NCI-H345 (cell line): ENCODE data around the gene PPM1A.
A peak's percentile ranks its signal among the peaks of the same experiment; 100 is the strongest.
"Not testable (repeated sequence)": the region's sequence is repeated elsewhere in the genome, so short reads cannot be mapped to it uniquely, and the experiment has no call there.

Source experiments
- DNase-seq: peaks from one replicate; lab custom pipeline; 2025; lab: John Stamatoyannopoulos, UW

PPM1A gene

DNA sequence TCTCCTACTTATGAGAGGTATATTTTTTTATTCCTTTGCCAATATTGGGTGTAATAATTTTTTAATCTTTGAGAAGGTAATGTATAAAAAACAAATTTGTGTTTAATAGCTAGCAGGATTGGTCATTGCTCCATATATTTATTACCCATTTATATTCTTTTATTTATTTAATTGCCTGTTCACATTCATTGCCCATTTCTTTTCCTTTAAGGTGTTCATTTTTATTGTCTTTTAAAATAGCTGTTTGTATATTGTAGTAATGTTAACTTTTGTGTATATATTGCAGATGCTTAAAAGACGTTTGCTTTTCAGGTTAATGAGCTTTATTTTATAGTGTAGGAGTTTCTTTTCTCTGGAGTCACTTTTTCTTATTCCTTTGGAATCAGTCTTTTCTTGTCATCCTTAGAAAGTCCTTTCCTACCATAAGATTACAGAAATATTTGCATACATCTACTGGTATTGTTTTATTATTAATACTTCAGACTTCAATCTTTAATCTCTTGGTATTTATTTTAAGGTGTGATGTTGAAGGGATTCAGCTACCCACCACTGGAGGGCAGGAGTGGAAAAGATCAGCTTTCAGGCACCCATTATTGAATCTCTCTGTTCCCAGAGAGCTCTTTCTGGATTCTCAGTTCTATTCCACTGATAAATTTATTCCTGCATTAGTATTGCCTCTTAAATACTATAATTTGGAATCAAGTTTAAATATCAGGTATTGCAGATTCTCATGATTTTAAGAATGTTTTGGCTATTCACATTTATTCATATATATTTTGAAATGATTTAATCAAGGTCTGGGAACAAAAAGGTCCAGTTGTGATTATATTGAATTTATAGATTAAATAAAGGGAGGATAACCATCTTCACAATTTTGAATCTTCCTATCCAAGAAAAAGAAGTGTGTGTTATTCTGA, 17.3 kb downstream of the PPM1A start:
- DNase-seq = no peak

DNA sequence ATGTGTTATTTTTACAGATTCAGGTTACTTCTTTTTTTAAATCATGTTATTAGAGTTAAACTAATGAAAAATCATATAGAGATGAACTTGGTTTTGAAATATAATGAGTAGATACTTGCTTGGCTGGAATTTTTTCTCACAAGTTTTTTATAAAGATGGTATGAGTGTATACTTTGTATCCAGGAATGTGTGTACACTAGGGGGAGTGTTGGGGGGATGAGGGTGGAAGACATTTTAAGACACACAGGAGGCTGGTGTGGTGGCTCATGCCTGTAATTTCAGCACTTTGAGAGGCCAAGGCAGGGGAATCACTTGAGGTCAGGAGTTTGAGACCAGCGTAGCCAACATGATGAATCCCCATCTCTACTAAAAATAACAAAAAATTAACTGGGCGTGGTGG, 23.2 kb downstream of the PPM1A start:
- DNase-seq = no peak

DNA sequence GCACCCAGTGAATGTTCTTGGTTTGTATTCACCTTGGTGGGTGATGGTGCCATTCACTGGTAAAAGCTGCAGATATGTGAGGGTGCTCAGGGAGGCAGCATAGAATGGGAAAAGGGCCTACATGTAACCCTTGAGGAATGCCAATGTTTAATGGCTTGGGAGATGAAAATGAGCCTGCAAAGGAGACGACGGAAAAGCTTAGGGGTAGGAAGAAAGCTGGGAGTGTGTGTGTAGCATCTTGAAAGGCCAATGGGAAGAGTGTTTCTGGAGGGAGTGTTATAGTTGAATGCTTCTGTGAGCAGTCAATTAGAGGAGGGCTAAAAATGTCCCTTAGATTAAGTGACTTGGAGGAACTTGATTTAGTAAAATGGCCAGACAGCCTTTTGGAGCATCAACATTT, 24.9 kb downstream of the PPM1A start:
- DNase-seq = no peak

DNA sequence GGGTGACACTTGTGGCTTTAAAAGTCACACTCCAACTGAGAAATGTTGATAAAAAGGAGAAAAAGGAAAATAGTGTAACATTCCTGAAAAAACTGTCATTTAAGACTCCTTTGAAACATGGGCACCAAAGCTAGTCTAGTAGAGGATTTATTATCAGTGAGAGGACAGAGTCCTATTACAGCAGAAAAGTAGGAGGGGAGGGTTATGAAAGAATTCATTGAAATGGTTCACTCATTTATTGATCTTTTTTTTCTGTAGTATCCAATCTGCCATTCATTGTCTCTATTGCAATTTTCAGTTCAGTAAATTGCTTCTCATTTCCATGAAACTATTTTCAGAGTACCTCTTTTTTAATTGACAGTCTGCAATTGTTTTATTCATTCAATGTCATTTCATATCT, 25.4 kb downstream of the PPM1A start:
- no peak for DNase-seq

DNA sequence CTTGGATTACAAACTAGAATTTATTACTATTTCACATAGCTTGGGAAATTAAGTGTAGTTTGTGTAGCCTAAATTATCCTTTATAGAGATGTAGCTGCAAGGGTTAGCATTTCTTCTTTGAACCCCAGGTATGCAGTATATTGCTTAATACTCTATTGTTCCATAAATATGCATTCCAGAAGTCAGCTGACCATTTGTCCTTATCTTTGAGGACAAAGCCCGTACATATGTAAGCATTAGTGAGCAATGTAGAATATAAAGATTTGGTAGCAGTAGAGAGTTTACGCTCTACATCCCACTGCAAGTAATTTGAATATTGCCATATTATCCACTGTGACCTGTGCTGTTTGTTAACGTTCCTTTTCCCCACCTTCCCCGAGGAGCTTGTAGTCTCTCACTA, 26.9 kb downstream of the PPM1A start:
- DNase-seq = no peak

DNA sequence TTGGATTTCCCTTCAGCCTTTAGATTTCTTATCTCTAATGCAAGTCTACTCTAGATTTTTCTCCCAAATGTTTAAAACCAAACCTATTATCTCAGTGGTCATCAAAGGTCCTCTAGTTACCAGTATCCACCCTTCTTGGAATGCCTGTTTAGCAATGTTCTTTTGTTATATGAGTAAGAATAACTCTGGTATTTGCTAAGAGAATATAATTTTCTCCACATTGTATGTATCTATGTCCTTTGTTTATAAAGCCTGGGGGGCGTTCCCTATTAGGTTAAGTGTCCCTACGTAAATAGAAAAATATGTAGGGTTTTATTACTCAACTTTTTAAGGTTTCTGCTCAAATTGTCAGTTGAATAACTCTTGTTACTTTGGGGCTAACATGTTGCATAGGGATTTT, 27.3 kb downstream of the PPM1A start:
- no peak for DNase-seq

DNA sequence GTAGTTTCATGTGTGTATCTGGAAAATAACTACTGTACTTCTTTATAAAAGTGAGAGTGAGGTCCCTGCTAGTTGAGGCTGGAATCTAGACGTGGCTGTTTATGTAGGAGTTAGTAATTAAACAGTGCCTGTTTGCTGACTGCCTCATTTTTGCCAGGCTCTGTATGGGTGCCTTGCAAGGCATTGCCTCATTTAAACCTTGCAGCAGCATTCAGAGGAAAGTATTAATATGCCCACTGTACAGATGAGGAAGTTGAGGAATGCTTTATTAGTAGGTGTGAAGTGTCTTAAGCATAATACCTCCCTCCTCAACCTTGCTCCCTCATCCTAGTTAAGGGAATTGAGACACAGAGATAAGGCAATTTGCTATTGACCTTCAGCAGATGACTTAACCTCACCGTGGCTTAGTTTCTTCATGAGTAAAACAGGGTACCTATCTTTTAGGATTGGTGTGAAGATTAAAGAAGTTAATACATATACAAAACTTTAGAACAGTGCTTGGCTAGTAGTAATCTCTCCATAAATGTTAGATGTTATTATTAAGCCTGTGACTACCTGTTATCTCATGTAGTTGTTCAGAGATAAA, 28.7 kb downstream of the PPM1A start:
- DNase-seq = no peak

DNA sequence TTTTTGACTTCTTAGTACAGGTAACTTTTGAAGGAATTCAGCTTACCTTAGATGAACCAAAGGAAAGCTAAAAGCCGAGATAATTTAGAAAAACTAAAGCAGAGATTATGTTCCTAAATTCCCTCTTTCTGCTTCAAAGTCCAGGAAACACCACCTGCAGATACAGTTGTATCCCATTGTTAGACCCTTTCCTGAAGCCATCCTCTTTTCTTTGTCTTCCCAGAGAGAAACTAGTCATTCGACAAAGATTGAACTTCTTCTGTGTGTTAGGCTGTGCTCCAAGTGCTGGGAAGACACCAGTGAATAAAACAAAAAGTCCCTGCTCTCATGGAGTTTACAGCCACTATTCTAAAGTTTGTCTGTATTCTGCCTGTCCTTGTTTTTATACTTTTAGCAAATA, 29.3 kb downstream of the PPM1A start:
- no peak for DNase-seq

DNA sequence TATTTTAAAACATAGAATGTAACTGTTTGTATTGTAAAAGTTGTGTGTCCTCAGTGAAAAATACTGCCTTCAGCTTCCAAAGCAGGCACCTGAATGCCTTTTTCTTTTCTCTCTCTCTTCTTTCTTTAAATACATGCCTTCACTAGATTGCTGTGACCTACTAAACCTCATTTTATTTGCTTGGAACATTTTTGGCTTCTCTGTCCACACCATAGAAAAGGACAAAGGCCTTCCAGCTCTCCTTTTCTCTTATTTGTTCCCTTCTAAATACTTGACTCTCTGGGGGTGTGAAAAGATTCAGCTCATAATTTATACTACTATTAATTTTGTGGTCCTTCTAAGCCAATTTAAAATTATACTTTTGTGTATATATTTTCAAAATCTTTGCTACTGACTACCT, 38.4 kb downstream of the PPM1A start:
- no peak for DNase-seq

DNA sequence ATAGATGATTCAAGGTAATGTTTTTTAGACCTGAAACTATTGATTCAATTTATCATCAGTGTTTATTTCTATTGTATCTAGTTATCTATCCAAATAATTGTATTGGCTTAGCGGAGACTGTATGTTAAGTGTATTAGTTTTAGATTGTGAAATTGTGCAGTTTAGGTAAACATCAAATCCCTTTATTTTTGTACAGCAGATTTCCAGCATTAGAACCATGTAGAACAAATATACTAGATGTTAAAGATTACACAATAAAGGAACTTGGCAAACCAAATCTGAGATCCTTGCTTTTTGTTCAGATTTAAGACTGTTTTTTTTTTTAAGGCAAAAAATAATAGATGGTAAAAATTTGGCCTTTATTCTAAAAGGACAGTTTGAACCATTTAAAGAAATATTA, 39.3 kb downstream of the PPM1A start:
- DNase-seq = no peak

DNA sequence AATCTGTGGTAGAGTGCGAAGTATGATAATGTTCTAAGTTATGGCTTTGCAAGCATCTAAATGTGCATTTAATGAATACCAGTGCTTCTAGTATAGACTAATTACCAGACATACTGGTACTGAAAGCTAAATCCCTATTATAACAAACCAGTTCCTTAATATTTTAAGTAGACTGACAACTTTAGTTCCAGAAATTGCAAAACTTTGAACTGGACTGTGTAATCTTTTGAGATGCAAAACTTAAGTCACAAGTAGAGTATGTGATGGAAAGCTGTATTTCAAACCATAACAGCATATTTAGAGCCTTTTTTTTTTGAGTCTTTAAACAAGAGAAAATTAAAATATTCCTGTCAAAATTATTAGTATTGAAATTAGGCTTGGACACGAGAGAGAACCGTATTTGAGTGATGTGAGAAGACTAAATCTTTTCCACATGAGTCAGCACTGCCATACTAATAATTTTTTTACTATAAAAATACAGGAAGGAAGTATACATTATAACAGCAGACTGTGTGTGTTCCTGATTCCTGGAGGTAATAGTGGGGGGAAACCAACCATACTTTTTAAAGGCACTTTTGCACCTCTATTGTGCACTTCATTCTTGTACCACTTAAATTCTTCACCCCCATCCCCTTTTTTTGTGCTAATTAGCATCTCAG, 45.5 kb downstream of the PPM1A start:
- no peak for DNase-seq

DNA sequence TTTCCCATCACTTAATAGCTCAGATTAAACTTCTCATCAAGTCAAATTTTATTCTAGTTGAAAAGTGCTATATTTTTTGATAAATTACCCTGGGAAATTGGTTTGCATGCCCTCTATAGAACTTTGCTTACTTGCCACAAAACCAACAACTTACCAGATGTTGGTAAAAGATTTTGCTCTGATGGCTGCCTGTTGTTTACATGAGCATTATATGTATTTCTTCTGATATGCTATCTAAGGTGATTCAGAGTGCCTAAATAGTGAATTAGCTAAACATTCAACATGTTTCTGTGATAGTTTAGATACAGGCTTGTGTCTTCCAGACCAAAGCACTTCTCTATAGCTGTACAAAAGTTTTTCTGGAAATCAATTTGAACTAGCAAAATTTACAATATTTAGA, 51.0 kb downstream of the PPM1A start:
- DNase-seq = no peak

DNA sequence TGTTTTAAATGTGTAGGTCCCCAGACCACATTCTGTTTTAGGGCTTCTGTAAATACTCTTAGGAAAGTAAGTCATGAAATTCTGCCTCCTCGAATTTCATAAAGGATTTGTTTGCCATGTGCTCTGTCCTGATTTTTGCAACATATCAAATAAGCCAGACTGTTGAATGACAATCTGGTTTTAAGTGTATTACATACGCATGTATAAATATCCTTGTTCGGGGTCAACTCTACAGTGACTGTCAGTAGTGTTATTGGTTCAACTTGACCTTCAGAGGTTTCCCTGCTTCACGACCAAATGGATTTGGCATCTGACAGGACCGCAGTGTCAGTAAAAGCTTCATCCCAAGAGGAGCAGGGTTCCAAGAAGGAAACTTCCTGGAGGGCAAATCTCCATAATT, 52.7 kb downstream of the PPM1A start:
- no peak for DNase-seq

DNA sequence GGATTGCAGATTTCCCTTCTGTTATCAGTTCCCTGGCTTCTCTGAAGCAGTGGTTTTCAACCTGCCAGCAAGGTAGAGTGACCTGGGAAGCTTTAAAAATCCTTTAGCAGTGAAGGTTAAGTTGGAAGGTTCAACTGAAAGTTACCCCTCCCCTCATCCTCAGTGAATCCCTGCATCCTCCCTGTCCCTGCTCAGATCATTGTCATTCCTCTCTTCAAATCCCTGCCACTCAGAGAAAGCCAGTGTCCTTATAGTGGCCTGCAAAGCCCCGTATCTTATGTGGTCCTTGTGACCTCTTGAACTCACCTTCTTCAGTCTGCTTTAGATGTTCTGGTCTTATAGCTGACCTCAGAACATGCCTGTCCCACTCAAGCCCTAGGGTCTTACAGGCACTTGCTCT, 53.6 kb downstream of the PPM1A start:
- DNase-seq = no peak

DNA sequence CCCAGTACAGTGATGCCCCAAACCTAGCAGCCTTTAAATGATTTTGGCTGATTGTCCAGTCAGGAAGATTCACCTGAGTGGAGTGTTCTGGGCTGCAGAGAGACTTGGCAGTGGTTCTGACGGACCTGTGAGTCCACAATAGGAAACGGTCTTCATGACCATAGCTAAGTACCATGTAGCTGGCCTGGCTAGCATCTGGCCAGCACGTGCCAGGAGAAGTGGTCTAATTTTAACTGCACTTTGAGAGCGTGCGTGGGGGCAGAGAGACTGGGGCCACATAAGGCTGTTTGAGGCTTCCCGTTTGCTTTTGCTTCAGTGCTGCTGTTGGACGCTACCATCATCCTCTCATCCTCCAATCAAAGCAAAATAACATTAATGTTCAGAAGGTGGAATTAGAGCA, 54.7 kb downstream of the PPM1A start:
- no peak for DNase-seq

DNA sequence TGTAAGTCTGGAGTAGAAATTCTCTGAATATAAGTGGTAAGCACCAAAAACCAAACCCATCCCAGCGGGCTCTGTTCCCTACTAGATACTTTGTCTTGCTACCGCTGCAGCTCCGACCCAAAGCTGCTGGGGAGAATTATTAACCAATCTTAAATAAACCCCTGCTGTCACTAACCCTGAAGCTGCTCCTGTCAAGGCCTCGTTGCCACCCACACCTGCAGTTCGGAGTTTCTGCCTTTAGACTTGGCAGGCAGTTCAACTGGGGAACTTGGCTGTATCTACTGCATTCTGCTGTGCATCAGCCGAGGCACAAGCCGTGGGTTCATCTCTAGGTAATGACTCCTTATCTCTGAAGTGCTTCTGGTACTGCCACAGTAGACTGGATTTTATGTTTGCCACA, 55.5 kb downstream of the PPM1A start:
- DNase-seq = no peak

DNA sequence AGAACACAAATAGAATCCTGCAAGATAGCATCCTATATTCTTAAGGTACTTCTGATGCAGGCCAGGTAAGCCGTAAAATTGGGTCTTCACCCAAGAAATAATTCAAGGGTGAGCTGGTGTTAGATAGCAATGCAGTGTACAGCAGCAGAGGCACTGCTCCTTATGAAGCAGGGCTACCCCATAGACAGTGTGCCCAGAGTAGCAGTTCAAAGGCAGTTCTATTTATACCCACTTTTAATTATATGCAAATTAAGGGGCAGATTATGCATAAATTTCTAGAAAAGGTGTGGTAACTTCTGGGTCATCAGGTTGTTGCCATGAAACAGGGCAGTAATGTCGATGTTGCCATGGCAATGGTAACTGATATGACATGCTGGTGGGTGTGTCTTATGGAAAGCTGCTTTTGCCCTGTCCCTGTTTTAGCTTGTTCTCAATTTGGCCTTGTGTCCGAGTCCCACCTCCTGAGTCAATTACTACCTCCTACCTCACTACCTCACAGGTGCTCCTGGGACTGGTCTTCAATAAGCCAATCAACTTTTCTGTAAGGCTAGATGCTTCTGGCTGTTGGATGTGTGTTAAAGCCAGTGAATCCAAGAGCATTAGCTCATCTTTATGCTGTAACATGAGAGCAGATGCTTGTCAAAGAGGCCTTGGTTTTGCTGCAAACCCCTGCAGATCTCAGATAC, 61.0 kb downstream of the PPM1A start:
- DNase-seq = no peak

DNA sequence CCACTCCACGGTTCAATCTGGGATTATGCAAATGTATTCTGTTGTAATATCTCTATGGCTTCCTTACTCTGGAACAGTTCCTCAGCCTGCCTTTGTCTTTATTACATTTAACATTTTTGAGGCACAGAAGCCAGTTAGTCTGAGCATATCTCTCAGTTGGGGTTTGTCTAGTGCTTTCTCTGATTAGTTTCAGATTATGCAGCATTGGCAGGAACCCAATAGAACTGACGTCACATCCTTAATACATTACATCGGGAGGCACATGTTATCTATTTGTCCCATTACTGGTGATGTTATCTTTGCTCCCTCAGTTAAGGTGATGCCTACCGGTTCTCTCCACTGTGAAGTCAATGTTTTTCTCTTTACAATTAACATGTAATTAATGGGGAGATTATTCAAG, 62.4 kb downstream of the PPM1A start:
- no peak for DNase-seq

DNA sequence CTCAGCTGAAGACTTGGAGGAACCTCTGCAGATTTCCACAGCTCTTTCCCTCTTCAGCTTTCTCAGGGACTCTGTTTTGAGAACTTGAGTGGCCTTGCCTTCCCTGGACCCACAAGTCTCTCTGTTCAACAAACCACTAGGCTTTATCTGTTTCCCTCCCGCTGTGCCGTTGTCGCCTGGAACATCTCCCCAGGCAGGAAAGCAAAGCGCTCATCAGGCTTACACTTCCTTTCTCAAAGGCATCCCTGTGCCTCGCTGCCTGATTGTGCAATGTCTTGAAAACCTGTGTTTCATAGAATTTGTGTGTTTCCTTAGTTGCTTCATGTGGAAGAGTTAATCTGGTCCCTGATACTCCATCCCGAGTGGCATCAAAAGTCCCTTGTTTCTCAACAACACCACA, 64.1 kb downstream of the PPM1A start:
- no peak for DNase-seq

DNA sequence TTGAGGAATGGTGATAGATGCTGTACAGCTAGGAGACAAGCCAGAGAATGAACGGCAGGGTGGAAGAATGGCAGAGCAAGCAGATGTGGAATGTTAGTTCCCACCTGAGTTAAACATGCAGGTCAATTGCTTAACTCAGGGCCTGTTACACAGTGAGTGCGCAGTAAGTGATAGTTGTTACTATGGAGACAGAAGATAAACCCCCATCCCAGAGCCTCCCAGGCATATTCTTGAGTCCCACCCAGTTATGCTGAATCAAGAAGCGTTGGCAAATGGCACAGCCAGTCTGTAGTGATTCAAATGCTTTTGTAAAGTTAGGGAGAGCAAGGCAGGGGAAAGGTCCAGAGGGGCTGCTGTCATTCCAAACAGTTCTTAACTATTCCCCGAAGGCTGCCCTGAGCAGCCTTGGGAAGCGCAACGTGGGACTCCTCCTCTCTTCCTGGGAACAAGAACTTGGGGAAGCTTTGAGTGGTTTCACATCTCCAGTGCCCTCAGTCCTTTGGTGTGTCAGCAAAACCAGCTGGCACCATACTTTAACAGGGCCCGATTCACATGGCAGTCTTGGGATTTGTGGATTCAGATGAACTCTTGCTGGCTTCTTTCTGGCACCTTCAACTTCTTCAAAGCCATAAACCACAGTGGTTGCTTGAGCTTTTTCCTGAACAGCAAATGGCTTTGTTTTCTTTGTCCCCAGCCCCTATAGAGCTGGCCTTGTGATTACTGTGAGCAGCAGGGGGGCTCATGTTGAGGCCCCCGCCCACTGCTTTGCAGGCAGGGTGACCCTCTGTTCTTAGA, 66.4 kb downstream of the PPM1A start:
- DNase-seq = no peak

DNA sequence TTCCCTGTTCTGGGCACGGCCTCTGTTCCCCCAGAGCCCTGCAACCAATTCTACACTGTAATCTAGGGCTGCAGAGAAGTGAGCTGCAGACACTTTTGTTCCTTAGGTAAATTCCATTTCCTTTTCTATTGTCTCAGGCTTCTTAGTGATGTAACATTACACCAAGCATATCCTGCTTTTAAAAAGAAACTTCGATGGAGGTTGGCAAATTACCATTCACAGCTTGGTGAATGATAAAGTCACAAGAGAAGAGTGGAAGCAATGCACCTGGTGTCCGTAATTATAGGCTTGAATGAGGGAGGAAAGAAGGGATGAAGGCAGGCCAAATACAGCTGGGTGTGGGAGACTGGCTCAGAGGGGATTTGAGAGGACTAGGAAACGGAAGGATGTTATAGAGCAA, 68.6 kb downstream of the PPM1A start:
- peak; percentile 39 for DNase-seq

DNA sequence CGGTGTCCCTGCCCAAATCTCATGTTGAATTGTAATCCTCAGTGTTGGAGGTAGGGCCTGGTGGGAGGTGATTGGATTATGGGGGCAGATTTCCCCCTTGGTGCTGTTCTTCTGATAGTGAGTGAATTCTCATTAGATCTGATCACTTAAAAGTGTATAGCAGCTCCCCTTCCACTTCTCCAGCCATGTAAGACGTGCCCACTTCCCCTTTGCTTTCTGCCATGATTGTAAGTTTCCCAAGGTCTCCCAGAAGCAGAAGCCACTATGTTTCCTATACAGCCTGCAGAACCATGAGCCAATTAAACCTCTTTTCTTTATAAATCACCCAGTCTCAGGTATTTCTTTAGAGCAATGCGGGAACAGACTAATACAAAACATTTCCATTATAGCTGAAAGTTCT, 71.8 kb downstream of the PPM1A start:
- DNase-seq = not testable (repeated sequence)
